GM18868 (cell line): ENCODE measurements around the gene BBS9.
"Not testable (repeated sequence)": the region's sequence is repeated elsewhere in the genome, so short reads cannot be mapped to it uniquely, and the experiment has no call there.

ENCODE experiments used
- ATAC-seq: cut with Tn5 transposase; IDR thresholded peaks from one replicate; pipeline ENCODE4 v1.9.1; 2021; ENCODE audit warnings: mild to moderate bottlenecking, moderate library complexity; ENCODE audit not compliant: unreplicated experiment

Gene BBS9

DNA sequence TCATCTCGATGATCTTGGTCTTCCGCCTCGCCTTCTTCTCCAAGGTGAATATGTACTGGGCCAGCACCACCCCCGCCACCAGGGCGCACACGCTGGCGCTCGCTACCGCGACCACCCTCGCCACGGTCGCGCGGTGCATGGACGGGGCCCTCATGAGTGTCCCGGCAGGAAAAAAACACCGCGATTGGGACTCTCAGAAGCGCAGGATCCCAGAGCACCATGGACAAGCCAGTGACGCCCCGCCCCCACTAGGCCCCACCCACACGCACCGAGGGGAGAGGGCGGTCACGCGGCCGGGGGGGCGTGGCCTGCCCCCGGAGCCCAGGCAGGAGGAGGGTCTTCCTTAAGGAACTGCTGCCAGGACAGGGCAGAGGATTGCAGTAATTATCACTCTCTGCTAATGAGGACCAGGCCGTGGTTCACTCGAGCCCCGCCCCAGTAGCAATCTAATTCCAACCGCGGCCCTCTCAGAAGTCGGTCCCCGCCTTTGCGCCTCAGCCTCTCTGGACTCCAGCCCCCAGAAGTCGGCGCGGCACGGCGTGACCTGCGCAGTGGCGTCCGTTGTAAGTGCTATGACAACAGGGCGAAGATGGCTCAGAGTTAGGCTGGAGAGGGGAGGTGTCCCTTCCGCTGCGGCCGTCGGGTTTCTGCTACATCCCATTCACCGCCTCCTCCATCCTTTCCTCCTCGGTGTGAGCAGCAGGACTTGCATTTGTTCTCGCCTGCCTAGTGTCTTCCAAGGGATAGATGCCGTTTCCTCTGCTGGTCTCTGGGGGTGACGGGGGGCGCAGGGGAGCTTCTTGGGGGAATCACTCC lies at the start of gene BBS9:
TSS of gene BBS9 (plus strand) at position 575 of the 816 bp plus-strand sequence. CDS start 16,689 bp downstream, outside the sequence.
- ATAC-seq, result peak; percentile 100

DNA sequence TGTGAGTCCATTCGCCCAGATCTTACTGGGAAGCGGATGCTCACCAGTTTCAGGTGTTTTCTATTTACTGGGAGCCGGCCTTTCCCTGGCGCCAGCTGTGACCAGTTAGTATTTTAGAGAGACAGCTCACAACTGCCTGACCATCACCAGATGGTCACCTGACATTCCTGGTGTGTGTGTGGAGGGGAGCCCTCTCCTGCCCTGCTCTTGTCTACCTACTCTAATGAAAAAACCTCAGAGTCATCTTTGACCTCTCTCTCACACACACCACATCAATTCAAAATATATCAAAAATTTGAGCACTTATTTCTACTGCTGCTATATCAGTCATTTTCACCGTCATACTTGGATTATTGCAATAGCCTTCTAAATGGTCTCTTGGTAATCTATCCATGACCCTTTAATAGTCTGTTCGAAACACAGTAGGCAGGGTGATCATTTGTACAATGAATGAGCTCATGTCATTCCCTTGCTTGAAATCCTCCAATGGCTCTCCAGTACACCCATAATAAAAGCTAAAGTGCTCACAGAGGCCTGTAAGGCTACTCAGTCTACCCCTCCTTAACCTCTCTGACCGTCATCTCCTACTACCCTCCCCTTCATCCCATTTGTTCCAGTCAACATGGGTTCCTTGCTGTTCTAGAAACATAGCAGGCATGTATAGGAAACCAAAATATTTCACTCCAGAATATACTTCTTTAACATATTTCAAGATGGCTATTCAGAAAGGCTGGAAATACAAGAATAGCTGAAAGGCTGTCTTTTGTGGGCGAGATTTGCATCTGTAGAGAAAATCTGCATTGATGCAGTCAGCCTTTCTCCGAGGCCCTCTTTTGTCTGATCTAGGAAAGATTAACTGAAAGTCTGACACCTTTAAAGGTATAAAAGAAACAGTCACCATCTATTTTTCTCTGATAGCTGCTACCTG lies 49.3 kb upstream of the BBS9 start:
- ATAC-seq, result no peak

DNA sequence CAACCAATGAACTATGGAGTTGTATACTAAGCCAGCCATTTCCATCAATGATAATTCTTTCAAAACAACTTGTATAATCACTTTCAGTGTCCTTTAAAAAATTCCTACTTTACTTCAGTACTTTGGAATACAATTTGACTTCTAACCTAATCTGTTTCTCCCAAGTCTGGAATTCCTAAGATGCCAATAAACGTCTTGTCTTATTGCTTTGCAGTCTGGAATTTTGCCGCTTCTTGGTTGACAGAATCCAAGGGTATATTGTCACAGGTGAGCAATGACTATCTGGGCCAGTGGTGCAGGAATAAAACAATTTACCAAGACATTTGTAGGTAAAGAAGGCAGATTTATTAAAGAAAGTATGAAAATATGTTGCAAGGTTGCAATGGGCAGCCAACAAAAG lies 42.0 kb upstream of the BBS9 start:
- no peak for ATAC-seq

DNA sequence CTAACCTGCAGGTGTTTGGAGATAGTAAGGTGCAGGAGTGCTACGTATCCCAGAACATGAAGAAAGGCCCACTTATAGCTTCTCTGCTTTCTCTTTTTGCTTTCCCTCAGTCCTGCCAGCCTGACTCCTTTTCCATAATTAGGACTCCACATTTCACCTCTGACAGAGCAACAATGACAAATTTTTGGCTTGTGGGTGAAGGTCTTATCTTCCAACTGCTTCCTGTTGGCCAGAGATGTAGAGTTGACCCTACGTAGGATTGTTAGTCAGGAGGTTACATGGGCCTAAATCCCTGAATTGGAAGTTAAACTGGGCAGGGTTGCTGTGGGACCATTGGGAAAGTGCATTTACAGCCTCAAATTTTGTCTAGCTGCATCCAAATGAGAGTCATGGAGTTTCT lies 41.5 kb upstream of the BBS9 start:
- ATAC-seq, result no peak

DNA sequence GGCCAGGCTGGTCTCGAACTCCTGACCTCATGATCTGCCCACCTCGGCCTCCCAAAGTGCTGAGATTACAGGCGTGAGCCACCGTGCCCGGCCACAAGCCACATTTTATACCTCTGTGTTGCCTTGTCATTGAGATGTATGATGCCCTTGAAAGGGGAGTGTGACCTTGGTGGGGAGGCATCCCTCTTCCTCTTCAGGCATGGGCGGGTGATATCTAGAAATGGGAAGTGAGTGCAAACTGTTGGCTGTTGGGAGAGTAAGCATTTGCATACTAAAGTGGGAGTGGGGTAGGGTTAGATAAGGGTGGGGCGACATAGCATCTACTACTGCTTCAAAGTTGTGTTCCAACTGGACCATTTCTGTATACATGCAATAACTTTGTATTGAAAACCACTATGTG lies 40.2 kb upstream of the BBS9 start:
- ATAC-seq, result no peak

DNA sequence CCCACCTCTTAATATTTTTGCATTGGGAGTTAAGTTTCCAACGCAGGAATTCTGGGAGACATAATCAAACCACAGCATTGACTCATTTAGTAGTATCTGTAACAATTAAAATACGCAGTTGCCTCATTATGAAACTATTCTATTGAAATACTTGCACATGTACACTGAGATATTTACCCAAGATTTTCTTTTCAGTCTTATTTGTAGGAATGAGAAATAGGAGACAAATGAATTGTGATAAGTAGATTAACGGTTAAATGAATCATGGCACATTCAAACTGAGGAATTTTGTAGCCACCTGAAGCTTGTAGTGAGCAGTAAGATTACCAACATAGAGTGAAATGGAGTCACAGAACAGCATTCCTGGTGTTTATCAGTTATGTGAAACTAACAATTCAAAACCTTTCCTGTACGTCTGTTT lies 38.2 kb upstream of the BBS9 start:
- ATAC-seq, result no peak

DNA sequence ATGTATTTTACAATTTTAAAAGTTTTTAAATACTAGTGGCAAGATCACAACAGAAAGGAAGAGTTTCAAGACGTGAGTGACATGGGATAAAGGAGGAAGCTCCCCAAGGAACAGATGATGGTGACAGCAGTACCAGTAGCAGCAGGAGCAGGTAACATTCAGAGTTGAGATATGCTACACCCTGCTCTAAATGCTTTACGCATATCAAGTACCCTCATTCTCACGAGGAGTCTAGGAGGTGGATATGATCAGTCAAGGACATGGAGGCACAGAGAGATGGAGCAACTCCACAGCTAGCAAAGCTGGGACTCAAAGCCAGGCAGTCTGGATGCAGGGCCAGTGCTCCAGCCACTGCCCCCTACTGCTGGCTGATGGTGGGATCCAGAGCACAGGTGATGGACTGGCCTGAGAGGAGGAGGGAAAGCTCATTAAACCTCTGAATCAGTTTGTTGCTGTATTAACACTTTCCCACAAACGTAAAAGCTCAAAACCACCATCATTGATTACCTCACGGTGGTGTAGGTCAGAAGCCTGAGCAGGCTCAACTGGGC lies 37.6 kb upstream of the BBS9 start:
- no peak for ATAC-seq

DNA sequence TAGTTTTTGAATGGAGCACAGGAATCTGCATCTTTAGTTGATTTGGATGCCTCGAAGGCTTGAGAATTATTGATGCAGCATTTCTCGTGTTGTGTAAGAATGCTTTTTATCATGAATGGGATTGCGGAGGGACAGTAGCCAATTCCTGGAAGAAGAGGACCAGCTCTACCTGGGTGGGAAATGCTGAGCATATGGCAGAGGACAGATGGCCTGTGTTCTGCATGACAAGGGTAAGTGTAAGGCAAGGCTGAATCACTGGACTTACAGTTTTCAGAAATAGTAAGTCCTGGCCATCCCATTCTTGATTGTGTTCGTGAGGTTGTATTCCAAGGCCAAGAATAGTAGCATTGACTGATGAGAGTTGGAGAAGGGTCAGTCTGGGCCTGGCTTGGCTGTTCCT lies 36.1 kb upstream of the BBS9 start:
- ATAC-seq, result no peak

DNA sequence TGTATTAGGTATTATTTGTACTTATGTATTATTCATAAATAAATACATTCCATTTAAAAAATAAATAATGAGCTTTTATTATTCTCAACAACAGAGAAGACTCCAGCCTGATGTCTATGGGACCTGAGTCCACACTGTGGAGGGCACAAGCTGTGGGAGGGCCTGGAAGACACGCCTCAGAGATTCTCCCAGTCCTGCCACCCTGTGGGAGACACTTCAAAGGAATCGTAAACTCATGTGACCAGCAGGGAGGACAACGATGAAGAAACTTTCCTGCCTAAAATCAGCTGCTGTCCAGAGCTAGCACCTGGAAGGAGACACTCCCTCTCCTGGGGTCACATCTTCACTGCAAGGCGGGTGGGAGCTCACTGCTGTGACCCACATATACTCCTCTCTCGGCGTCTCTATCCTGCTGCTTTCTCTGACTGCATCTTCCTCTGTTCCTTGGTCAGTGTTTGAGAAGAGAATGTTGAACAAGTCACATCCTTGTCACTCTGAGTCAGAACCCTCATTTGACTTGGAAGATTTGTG lies 34.6 kb upstream of the BBS9 start:
- not testable (repeated sequence) for ATAC-seq

DNA sequence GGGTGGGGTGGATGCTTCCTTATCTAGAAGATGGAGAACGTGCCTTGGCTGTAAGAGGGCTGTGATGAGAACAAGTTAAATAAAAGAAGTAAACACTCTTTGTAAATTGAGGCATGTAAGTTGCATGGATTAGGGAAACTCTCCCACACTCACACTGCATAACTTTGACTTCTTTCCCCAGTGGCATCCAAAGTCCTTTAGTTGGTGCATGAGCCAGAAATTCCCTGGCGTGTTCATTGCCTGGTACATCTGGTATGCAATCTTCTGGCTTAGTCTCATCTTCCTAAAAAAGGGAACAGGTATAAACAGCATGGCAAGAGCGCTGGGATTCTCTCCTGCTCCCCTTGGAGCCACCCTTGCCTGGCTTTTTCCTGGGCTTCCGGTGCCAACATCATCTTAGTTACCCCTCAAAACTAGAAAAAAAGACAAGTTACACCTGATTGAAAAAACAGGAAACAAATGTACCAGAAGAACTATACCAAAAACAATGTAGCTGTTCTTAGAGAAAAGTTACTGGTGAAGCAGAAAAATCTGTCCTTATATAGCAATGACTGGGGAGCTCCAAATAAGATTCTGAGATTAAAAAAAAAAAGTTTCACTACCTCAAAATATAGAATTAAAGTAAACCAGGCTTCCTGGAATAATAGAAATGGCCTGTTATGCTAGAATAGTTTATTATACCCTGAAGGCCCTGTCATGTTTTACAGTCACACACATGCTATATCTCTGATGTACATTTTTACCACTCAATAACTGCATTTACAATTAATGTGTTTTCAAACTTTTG lies 30.0 kb upstream of the BBS9 start:
- ATAC-seq, result peak; percentile 56

DNA sequence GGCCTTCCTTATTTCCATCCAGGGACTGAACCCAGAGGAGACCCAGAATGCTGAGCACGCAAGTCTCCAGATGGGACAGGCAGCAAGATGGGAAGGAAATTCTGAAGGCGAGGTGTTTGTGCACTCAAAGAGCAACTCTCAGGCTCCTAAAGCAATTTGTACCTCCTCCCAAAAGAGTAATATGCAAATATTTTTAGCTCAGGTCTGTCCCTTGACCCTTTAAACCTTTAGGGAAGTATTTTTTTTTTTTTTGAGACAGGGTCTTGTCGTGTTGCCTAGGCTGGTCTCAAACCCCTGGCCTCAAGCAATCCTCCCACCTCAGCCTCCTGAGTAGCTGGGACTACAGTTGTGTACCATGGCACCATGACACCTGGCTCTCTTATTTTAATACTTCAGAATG lies 28.6 kb upstream of the BBS9 start:
- ATAC-seq, result no peak

DNA sequence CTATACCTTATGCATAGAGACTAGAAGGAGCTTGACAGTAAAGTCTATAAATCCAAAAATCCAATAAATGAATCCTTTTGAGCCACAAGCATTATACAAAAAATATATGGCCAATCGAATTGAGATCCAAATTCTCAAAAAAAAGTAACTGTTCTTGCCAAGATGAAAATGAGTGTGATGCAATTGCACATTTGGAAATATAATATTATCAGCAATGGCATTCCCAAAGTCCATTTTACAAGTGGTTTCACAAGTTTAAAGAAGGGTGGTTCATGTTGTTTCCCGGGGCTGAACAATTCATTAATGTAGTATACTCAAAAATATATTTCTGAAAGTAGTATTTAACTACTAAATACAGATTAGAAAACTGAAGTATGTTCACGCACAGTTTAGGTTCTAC lies 27.5 kb upstream of the BBS9 start:
- ATAC-seq, result no peak

DNA sequence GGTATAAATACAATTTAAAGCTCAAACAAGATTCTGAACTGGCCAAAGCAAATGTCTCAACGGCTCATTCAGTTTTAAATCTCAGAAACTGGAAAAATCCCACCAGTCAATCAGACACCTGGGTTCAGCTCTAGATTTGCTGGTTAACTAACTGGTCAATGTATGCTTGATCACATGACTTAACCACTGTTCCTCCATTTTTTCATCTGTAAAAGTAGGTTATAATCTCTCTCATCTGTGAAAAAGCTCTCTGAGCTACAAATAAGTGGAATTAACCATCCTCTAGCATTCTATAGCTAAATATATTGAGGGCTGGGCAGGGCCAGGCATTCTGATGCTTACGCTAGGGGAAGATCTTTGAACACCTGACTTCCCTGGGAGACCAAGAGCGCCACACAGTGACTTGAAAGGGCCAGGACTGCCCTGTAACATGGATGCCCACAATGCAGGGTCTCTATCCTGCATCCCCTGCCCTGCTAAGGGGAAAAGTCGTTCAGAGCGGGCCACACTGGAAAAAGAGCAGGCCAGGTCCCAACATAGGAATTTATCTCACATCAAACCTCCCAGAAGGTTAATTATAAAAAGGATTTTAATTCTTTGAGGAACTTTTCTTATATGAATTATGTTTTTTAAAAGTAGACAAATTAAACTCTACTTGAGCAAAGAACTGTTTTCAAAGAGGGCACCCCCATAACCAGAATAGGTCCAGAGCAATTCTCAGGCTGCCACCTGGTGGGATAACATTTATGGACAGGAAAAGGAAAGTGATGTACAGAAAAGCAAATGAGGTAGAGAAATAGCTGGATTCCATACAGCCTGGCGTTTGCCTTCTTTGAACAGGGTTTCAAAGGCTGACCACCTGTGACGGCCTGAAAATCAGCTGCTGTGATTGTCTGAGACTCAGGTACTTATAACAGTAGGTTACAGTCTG lies 22.0 kb upstream of the BBS9 start:
- ATAC-seq, result peak; percentile 52

DNA sequence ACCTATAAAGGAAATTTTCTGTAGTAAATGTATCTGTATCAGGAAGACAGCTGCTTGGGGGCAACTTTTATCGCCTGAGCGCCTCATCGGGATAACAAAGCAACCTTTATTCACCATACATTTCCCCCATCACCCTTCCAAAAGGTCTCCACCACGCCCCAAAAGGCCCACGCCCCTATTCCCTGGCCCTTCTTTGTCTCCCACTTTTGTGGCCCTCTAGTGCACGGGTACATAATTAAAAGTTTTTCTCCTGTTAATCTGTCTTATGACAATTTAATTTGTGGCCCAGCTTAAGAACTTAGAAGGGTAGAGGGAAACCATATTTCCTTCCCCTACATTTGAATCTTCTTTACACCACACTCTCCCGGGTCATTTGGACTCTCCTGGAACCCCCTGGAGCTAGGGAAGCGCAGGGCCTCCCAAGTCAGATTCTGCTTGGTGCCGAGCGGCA lies 20.8 kb upstream of the BBS9 start:
- no peak for ATAC-seq

DNA sequence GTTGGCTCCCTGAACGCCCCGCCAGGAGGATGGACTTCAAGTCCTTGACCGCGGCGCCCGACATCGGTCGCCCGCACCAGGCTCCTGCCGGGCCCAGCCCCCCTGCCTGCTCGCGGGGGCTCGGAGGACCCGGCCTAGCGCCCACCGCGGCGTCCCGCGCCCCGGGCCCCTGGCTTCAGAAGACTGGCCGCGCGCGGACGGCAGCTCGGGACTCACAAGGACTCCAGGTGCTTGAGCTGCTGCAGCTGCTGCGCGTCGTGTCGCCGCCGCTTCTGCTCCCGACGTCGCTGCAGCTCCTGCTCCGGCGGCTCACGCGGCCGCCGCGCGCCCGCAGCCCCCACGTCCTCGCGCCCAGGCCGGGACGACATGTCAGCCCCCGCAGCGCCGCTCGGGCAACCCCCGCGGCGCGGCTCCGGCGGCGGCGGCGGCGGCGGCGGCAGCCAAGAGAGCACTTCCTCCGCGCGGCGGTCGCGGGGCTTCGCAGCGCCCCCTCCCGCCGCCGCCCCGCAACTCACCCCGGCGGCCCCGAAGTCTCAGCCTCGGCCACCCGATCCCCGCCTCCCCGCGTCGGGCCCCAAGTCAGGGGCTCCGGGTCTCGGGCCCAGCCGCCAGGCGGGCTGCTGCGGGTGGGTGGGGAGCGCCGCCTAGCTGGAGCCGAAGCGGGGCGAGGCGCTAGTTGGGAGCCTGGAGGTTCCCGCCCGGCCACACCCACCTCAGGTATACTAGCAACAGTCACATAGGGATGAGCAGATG lies 20.2 kb upstream of the BBS9 start, which contains the start of gene RP9:
TSS of gene RP9 (minus strand) at position 400 of the 753 bp plus-strand sequence. CDS start at position 368, 32 bp downstream.
- ATAC-seq, result peak; percentile 87

DNA sequence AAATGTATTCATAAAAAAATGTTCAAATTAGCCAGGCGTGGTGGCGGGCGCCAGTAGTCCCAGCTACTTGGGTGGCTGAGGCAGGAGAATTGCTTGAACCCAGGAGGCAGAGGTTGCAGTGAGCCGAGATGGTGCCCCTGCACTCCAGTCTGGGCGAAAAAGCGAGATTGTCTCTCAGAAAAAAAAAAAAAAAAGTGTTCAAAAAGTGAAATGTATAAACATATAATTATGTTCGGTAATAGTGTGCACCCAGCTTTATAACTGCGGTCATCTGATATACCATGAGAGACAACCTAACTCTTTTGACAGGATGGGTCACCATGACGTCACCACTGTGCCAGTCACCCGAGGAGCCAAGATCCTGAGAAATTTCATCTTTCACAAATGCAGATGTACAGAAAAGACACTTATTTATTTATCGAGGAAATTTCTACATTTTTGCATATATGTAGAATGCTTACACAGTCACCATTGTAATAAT lies 19.6 kb upstream of the BBS9 start:
- no peak for ATAC-seq

DNA sequence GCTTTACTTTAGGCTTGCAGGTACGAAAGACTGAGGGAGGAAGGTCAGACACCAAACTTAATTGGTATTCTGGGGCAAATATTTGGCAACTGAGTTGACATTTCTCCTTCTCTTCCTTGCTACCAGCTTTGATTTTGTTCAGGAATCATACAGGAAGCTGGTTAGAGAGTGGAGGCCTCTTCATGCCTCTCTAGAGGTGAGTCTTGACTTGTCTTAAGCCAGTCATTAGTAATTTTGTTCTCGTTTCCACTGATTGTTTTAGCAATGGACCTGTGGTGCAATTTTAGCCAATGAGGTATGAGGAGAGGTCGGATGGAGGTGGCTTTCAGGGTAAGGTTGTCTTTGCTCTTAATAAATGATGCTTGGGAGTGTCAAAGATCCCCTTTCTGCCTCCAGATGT lies 17.8 kb upstream of the BBS9 start:
- no peak for ATAC-seq

DNA sequence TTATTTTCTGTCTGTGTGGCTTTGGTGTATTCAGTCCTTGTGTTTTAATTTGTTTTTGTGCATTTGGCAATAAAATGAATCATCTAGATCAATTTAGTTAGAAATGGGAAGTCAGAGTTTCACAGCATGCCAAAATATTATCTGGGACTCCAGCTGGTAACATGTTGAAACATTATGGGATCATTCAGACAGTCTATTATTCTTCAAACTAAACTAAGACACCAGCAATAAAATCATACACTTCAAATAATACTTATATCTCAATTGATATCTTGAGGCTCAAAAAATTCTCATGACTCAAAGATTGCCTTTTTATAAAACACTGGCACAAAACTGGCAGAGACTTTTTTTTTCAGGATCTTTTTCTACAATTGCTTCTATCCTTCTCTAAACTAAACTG lies 14.4 kb upstream of the BBS9 start:
- ATAC-seq, result no peak
